OCI-LY1 (cell line): Measurements from ENCODE around the gene AANAT.
"Not testable (repeated sequence)": the region's sequence is repeated elsewhere in the genome, so short reads cannot be mapped to it uniquely, and the experiment has no call there.

ENCODE experiments used
- H2AFZ ChIP-seq: fragments of 200-600 bp; sonication (generic), shearing (Covaris generic); 2 replicates; pipeline ENCODE4 v1.6.0; 2014; ENCODE audit warnings: antibody characterized with exemption, mild to moderate bottlenecking, low read length
- H3F3A ChIP-seq: fragments of 200-600 bp; sonication (generic), shearing (Covaris generic); 2 replicates; pipeline ENCODE4 v1.6.0; 2014; ENCODE audit warnings: mild to moderate bottlenecking, antibody characterized with exemption, low read length, moderate library complexity; ENCODE audit not compliant: insufficient read depth
- H3K27ac ChIP-seq: fragments of 200-600 bp; sonication (generic); 2 replicates; pipeline ENCODE4 v1.5.1; 2014; ENCODE audit warnings: low read length, mixed run types, mild to moderate bottlenecking, low read depth; ENCODE audit not compliant: poor library complexity, severe bottlenecking
- H3K27me3 ChIP-seq: fragments of 200-600 bp; sonication (generic); 2 replicates; pipeline ENCODE4 v1.6.0; 2014; ENCODE audit warnings: antibody characterized with exemption, mild to moderate bottlenecking, low read length, moderate library complexity; ENCODE audit not compliant: insufficient read depth
- H3K36me3 ChIP-seq: fragments of 200-600 bp; sonication (generic); 2 replicates; pipeline ENCODE4 v1.6.1; 2014; ENCODE audit warnings: mild to moderate bottlenecking, antibody characterized with exemption, low read length, moderate library complexity, mixed read lengths; ENCODE audit not compliant: insufficient read depth
- H3K4me1 ChIP-seq: fragments of 200-600 bp; sonication (generic); 2 replicates; pipeline ENCODE4 v1.5.1; 2014; ENCODE audit warnings: mild to moderate bottlenecking, low read length, moderate library complexity; ENCODE audit not compliant: insufficient read depth, severe bottlenecking
- H3K4me2 ChIP-seq: fragments of 200-600 bp; sonication (generic), shearing (Covaris generic); 2 replicates; pipeline ENCODE4 v1.6.1; 2014; ENCODE audit warnings: low read length
- H3K4me3 ChIP-seq: fragments of 200-600 bp; sonication (generic); 2 replicates; pipeline ENCODE4 v1.5.1; 2014; ENCODE audit warnings: low read length, low read depth, mild to moderate bottlenecking, mixed read lengths; ENCODE audit not compliant: poor library complexity, severe bottlenecking
- H3K79me2 ChIP-seq: fragments of 200-600 bp; shearing (Covaris generic); 2 replicates; pipeline ENCODE4 v1.6.1; 2016; ENCODE audit warnings: mixed run types, low read length, mixed read lengths; ENCODE audit not compliant: insufficient read depth
- H3K9ac ChIP-seq: fragments of 200-600 bp; sonication (generic), shearing (Covaris generic); 2 replicates; pipeline ENCODE4 v1.6.1; 2014; ENCODE audit warnings: mild to moderate bottlenecking, low read length, mixed read lengths
- H3K9me2 ChIP-seq: fragments of 200-600 bp; sonication (generic), shearing (Covaris generic); 2 replicates; pipeline ENCODE4 v1.6.1; 2014; ENCODE audit warnings: low read depth, mild to moderate bottlenecking, low read length, mixed read lengths
- H3K9me3 ChIP-seq: fragments of 200-600 bp; shearing (Covaris generic); 2 replicates; pipeline ENCODE4 v1.6.1; 2014; ENCODE audit warnings: low read length, mixed read lengths
- H4K20me1 ChIP-seq: fragments of 200-600 bp; sonication (generic), shearing (Covaris generic); 2 replicates; pipeline ENCODE4 v1.6.0; 2016; ENCODE audit warnings: mild to moderate bottlenecking, low read length; ENCODE audit not compliant: insufficient read depth
- EZH2 ChIP-seq: fragments of 200-600 bp; sonication (generic), shearing (Covaris generic); IDR thresholded peaks from 2 replicates; pipeline ENCODE4 v1.8.0; 2017; ENCODE audit warnings: borderline replicate concordance, mixed run types, mild to moderate bottlenecking, antibody characterized with exemption, low read length, moderate library complexity, mixed read lengths
- TF ChIP-seq, protein P1 (sequence below): fragments of 200-600 bp; sonication (generic), shearing (Covaris generic); IDR thresholded peaks from 2 replicates; pipeline ENCODE4 v1.5.1; 2017; ENCODE audit warnings: mild to moderate bottlenecking, antibody characterized with exemption, low read length, moderate library complexity, mixed read lengths

The AANAT gene

DNA sequence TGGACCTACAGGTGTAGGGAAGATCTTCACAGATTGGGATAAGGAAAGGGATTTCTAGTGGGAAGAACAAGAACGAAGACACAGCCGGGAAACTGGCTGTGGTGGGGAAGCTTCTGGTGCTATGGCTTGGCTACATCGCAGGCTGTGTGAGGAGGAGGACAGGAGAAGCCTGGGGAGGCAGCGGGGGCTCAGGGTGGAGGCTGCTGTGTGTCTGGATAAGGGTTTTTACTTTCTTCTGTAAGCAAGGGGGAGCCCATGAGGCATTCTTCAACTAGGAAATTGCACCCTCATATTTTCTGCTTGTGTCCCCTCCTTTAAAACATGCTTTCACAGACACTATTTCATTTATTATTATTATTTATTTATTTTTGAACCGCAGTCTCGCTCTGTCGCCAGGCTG, 36.7 kb downstream of the AANAT start:
- H3K9me2 ChIP-seq = no peaks in the 10 kb centered on the region
- H3K9ac ChIP-seq = no peak overlapping the region
- no peaks in the 10 kb centered on the region for H3K9me3 ChIP-seq
- no peak overlapping the region for H3K27ac ChIP-seq
- H3K27me3 ChIP-seq = no peaks in the 10 kb centered on the region
- no peak overlapping the region for H2AFZ ChIP-seq
- no peaks in the 10 kb centered on the region for H3K36me3 ChIP-seq
- no peak overlapping the region for H3K4me2 ChIP-seq
- H3K4me3 ChIP-seq = no peak overlapping the region
- H3F3A ChIP-seq = no peaks in the 10 kb centered on the region
- no peak for TF ChIP-seq EZH2
- TF ChIP-seq, protein P1, sequence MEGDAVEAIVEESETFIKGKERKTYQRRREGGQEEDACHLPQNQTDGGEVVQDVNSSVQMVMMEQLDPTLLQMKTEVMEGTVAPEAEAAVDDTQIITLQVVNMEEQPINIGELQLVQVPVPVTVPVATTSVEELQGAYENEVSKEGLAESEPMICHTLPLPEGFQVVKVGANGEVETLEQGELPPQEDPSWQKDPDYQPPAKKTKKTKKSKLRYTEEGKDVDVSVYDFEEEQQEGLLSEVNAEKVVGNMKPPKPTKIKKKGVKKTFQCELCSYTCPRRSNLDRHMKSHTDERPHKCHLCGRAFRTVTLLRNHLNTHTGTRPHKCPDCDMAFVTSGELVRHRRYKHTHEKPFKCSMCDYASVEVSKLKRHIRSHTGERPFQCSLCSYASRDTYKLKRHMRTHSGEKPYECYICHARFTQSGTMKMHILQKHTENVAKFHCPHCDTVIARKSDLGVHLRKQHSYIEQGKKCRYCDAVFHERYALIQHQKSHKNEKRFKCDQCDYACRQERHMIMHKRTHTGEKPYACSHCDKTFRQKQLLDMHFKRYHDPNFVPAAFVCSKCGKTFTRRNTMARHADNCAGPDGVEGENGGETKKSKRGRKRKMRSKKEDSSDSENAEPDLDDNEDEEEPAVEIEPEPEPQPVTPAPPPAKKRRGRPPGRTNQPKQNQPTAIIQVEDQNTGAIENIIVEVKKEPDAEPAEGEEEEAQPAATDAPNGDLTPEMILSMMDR = no peak
- H4K20me1 ChIP-seq = no peaks in the 10 kb centered on the region
- H3K79me2 ChIP-seq = no peaks in the 10 kb centered on the region
- peaks cover 40% of the 10 kb centered on the region for H3K4me1 ChIP-seq

DNA sequence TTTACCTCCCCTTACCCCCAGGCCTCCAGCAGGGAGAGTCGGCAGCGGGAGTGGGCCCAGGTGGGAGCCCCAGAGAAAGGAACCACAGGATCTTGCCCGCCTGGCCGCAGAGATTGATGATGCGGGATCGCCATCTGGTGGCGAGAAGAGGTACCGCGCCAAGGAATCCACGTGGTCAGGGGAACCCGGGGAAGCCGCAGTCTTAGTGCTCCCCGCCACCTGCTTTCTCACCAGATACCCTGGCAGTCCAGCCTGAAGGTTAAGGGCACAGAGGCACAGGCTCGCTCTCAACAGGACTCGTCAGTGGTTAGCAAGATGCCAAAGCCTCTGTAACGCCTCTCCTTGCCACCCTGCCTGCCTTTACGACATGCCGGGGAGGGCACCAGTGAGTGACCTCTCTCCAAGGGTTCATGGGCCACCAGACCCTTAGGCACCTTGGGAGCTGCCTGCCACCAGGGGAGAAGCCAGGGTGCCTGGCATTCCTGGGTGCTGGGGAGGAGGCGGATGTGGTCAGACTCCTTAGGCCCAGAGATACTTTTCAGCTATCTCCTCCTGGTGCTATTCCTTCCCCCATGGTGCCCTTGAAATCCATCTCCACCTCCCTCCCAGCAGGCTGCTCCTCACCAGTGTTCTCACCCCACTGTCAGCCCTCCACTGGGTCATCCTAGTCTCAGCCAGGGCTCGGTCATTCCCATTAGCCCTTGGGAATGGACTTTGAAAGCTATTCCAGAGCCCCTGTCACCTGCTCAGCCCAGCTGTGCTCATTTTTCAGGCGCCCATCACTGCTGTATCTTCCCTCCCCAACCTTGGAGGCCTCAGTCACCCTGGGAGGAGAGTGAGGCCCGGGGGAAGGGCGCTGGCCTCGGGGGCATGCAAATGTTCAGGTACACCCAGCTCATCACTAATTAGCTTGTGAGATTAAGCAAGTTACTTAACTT, 39.3 kb downstream of the AANAT start:
- H3K4me3 ChIP-seq = no peak overlapping the region
- H3K9ac ChIP-seq = no peak overlapping the region
- H3K27me3 ChIP-seq = no peaks in the 10 kb centered on the region
- H3K79me2 ChIP-seq = no peaks in the 10 kb centered on the region
- H3K27ac ChIP-seq = no peak overlapping the region
- no peaks in the 10 kb centered on the region for H3F3A ChIP-seq
- no peaks in the 10 kb centered on the region for H3K36me3 ChIP-seq
- peaks cover 20% of the 10 kb centered on the region for H3K4me1 ChIP-seq
- H3K4me2 ChIP-seq = peak overlapping the region; percentile 43; the same call in 1 of the 2 replicates
- no peaks in the 10 kb centered on the region for H3K9me2 ChIP-seq
- H2AFZ ChIP-seq = no peak overlapping the region
- H4K20me1 ChIP-seq = no peaks in the 10 kb centered on the region
- H3K9me3 ChIP-seq = no peaks in the 10 kb centered on the region
- TF ChIP-seq, protein P1 = peak; percentile 94
- no peak for TF ChIP-seq EZH2

DNA sequence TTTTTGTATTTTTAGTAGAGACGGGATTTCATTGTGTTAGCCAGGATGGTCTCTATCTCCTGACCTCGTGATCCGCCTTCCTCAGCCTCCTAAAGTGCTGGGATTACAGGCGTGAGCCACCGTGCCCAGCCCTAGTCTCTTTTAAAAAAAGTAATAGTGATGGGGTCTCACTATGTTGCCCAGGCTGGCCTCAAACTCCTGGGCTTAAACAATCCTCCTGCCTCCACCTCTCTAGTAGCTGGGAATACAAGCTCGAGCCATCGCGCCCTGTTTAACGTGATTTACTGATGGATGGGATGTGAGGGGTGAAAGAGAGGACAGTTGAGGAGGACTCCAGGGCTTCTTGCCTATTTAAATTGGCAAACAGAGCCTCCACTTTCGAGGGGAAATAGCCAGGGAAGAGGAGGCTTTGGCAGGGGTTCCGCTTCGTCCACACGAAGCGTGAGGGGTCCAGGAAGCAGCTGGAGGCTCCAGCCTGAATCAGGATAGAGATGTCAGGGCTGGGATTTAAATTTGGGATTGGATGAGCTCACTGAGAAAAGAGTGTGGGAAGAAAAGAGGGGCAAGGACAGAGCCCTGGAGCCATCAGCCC, 41.2 kb downstream of the AANAT start:
- not testable (repeated sequence) for H3K79me2 ChIP-seq, H3K9me3 ChIP-seq

More for the DNA sequence above, 41.2 kb downstream of the AANAT start:
- H3K4me3 ChIP-seq, H3F3A ChIP-seq, H4K20me1 ChIP-seq, H3K9ac ChIP-seq, H3K36me3 ChIP-seq, H3K4me2 ChIP-seq, H3K4me1 ChIP-seq, H2AFZ ChIP-seq, H3K27ac ChIP-seq, H3K27me3 ChIP-seq, H3K9me2 ChIP-seq: not testable (repeated sequence)
